CD4-positive, alpha-beta T cell (primary cell): Measurements from ENCODE around the gene SMAD4. TPM values are rescaled to one million over a fixed set of nuclear protein-coding genes. Genes with fewer than 3 reads are reported as not detected.

Experiments
- ATAC-seq: fragments of 200-7000 bp; cut with Tn5 transposase; one replicate; pipeline ENCODE4 v1.10.0; 2022; ENCODE audit warnings: mild to moderate bottlenecking; ENCODE audit not compliant: poor library complexity
- CTCF ChIA-PET: fragments of 350-600 bp; sonication (Branson Sonifier 250); formaldehyde crosslinking; loops from one replicate; lab custom pipeline; 2021; ENCODE audit warnings: antibody characterized with exemption, inconsistent platforms; lab: Charles Lee
- POLR2A ChIA-PET: fragments of 350-600 bp; sonication (Branson Sonifier 250); formaldehyde crosslinking; loops from one replicate; lab custom pipeline; 2021; ENCODE audit warnings: antibody characterized with exemption, inconsistent platforms; lab: Charles Lee
- DNase-seq, 14 experiments: peaks; one replicate each; pipeline ENCODE4 v3.0.0-alpha.2; 2013 to 2020; ENCODE audit warnings: mixed read lengths in 2 of 14
- H3K27ac ChIP-seq, 2 donors: one replicate each; pipeline versions ENCODE4 v1.5.1 to v1.7.0; 2013; ENCODE audit warnings: low read length in 2 of 2, low read depth in 1 of 2, mild to moderate bottlenecking in 1 of 2
- H3K27me3 ChIP-seq, 2 experiments: 1 replicate in 1 of 2; 2 replicates in 1 of 2; pipeline versions ENCODE4 v1.6.1 to v1.7.0; 2013; ENCODE audit warnings: low read length in 2 of 2, control low read depth in 1 of 2, mild to moderate bottlenecking in 1 of 2, moderate library complexity in 1 of 2; ENCODE audit not compliant: insufficient read depth in 2 of 2, control insufficient read depth in 1 of 2
- H3K36me3 ChIP-seq: one replicate; pipeline ENCODE4 v1.6.1; 2013; ENCODE audit warnings: low read length, control low read depth; ENCODE audit not compliant: insufficient read depth
- H3K4me1 ChIP-seq: one replicate; pipeline ENCODE4 v1.6.1; 2013; ENCODE audit warnings: low read length, control low read depth; ENCODE audit not compliant: insufficient read depth
- H3K4me3 ChIP-seq: one replicate; pipeline ENCODE4 v1.5.1; 2013; ENCODE audit warnings: mild to moderate bottlenecking, low read length, moderate library complexity
- H3K9me3 ChIP-seq, 2 experiments: 1 replicate in 1 of 2; 2 replicates in 1 of 2; pipeline versions ENCODE4 v1.6.1 to v1.7.0; 2013; ENCODE audit warnings: low read length in 2 of 2, mild to moderate bottlenecking in 2 of 2, control low read depth in 1 of 2, moderate library complexity in 1 of 2; ENCODE audit not compliant: control insufficient read depth in 1 of 2, insufficient read depth in 1 of 2
- H3K27ac Mint-ChIP-seq: one replicate; pipeline ENCODE4 v1.8.0; 2020; ENCODE audit warnings: mixed read lengths
- H3K27me3 Mint-ChIP-seq: one replicate; pipeline ENCODE4 v1.8.0; 2021; ENCODE audit warnings: mixed read lengths
- H3K36me3 Mint-ChIP-seq: one replicate; pipeline ENCODE4 v1.8.0; 2021; ENCODE audit warnings: low read depth, mixed read lengths
- H3K4me1 Mint-ChIP-seq: one replicate; pipeline ENCODE4 v1.8.0; 2021; ENCODE audit warnings: low read depth, mixed read lengths
- H3K4me3 Mint-ChIP-seq: one replicate; pipeline ENCODE4 v1.8.0; 2020; ENCODE audit warnings: mild to moderate bottlenecking, mixed read lengths
- H3K9me3 Mint-ChIP-seq: one replicate; pipeline ENCODE4 v1.8.0; 2020; ENCODE audit warnings: mixed read lengths
- CTCF ChIP-seq: fragments of 200-600 bp; IDR thresholded peaks from one replicate; pipeline ENCODE4 v1.8.0; 2022; ENCODE audit warnings: antibody characterized with exemption, mild to moderate bottlenecking
- intact Hi-C, 2 experiments: fragments of 100-400 bp; cut with DNase I in 1 of 2; cut with micrococcal nuclease in 1 of 2; formaldehyde crosslinking; loops; one replicate each; pipeline versions ENCODE4 v1.15.1 to v1.9.0; 2023 to 2025; cut with DNase I, micrococcal nuclease
- total RNA-seq, 174 experiments: library from RNA in 2 of 174; stranded (reverse) in 2 of 174; gene quantifications; one replicate each; pipeline ENCODE4 v1.2.3 and lab custom pipeline; 2021 to 2026

The SMAD4 gene
- total RNA-seq, 2 experiments from 2014 or later, result 82.0 to 82.9 TPM

GRCh38 chr18:51028201-51028805 lies 1.7 kb upstream of the SMAD4 start:
- H3K36me3 Mint-ChIP-seq, result peaks cover 47% of the 10 kb centered on the region
- Histone ChIP-seq H3K4me1 (peaks cover 26% of the 10 kb centered on the region), H3K27me3 (no peaks in the 10 kb centered on the region), H3K36me3 (peaks cover 9% of the 10 kb centered on the region), H3K27ac (no peak overlapping the region), H3K9me3 (peaks cover 0 to 4% of the 10 kb centered on the region in 2 experiments), H3K4me3 (no peak overlapping the region)
- H3K27ac Mint-ChIP-seq, result peak overlapping the region; percentile 100
- peaks cover 51% of the 10 kb centered on the region for H3K4me1 Mint-ChIP-seq
- DNase-seq (peak in 4 of 14 experiments; percentile 3 to 38 (median 32)), ATAC-seq (no peak)
- peaks cover 4% of the 10 kb centered on the region for H3K9me3 Mint-ChIP-seq
- CTCF ChIA-PET, result interaction anchor here (1.1 to 1.3 kb wide), 2 partner anchors 23 to 26 kb away, joined by 3 to 4 read pairs; no protein-coding TSS in a partner anchor
- intact Hi-C loops, result loop anchor here (1.0 to 5.0 kb wide), 2 partner anchors 60 to 741 kb away; partner anchors contain the start of genes CXXC1 (in 1 of the 2) and ELAC1 (in 1 of the 2)
- TF ChIP-seq CTCF, result no peak
- H3K27me3 Mint-ChIP-seq, result no peaks in the 10 kb centered on the region
- peak overlapping the region; percentile 98 for H3K4me3 Mint-ChIP-seq
- POLR2A ChIA-PET, result interaction anchor here (1.4 to 4.2 kb wide), 4 partner anchors 61 to 168 kb away, joined by 7 to 107 read pairs (median 68); partner anchors contain the start of genes ELAC1, ME2 and MEX3C

DNA sequence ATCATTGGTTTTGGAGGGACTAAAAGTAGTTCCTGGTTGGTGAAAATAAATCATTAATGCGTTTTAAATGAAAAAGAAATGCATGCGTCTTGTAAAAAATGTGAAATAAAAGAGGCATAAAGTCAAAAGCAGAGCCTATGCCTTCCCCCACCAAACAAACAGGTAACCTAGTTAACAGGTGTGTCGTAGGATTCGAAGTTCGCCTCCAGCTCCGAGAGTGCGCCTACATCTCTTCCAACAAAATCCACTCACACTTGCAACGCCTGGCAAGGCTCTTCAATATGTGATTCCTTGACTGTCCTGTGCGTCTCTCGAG lies 677 bp upstream of the SMAD4 start:
- CTCF ChIA-PET, result interaction anchor here (1.0 to 1.5 kb wide), 2 partner anchors 22 to 61 kb away, joined by 3 to 4 read pairs; partner anchors contain the start of gene ELAC1
- Histone ChIP-seq H3K36me3 (peaks cover 9% of the 10 kb centered on the region), H3K4me1 (peaks cover 29% of the 10 kb centered on the region), H3K27me3 (no peaks in the 10 kb centered on the region), H3K4me3 (peak overlapping the region; percentile 77), H3K27ac (peak overlapping the region; percentile 79 to 82), H3K9me3 (no peaks in the 10 kb centered on the region)
- Mint-ChIP-seq H3K4me3 (peak overlapping the region; percentile 98), H3K4me1 (peaks cover 57% of the 10 kb centered on the region), H3K9me3 (no peaks in the 10 kb centered on the region), H3K36me3 (peaks cover 50% of the 10 kb centered on the region), H3K27me3 (no peaks in the 10 kb centered on the region), H3K27ac (peak overlapping the region; percentile 100)
- ATAC-seq, result no peak
- TF ChIP-seq CTCF, result no peak
- no peak for DNase-seq
- intact Hi-C loops, result loop anchor here in 1 of 2 experiments (5.0 kb wide), 1 partner anchor 742 kb away; the partner anchor contains the start of gene CXXC1
- POLR2A ChIA-PET, result interaction anchor here (0.9 to 4.2 kb wide), 19 partner anchors 9 to 748 kb away, joined by 3 to 107 read pairs (median 6); partner anchors contain the start of genes ELAC1, MBD1, ME2 and MEX3C

GRCh38 chr18:51030537-51031258 lies 685 bp downstream of the SMAD4 start:
- no peak for TF ChIP-seq CTCF
- H3K9me3 ChIP-seq, result no peaks in the 10 kb centered on the region
- peak overlapping the region; percentile 99 for H3K27ac Mint-ChIP-seq
- H3K36me3 ChIP-seq, result peaks cover 9% of the 10 kb centered on the region
- H3K27ac ChIP-seq, result peak overlapping the region; percentile 50 to 61
- H3K36me3 Mint-ChIP-seq, result peaks cover 64% of the 10 kb centered on the region
- peak overlapping the region; percentile 100 for H3K4me3 Mint-ChIP-seq
- no peaks in the 10 kb centered on the region for H3K9me3 Mint-ChIP-seq
- no peaks in the 10 kb centered on the region for H3K27me3 Mint-ChIP-seq
- ChIA-PET POLR2A (interaction anchor here (0.9 to 4.2 kb wide), 25 partner anchors 10 to 749 kb away, joined by 3 to 107 read pairs (median 5); partner anchors contain the start of genes ELAC1, MBD1, ME2 and MEX3C), CTCF (interaction anchor here (0.7 to 1.5 kb wide), 2 partner anchors 21 to 126 kb away, joined by 3 to 4 read pairs; no protein-coding TSS in a partner anchor)
- no peaks in the 10 kb centered on the region for H3K27me3 ChIP-seq
- H3K4me1 ChIP-seq, result peaks cover 39% of the 10 kb centered on the region
- H3K4me1 Mint-ChIP-seq, result peaks cover 70% of the 10 kb centered on the region
- peak overlapping the region; percentile 77 for H3K4me3 ChIP-seq
- peak; percentile 70 for ATAC-seq
- DNase-seq, result peak; percentile 47 to 84 (median 66)
- intact Hi-C loops, result loop anchor here (2.0 to 10.0 kb wide), 4 partner anchors 20 to 746 kb away; partner anchors contain the start of genes CXXC1 (in 1 of the 2), MBD1 (in 1 of the 2) and ME2 (in 1 of the 2)
